ENCODE results near the gene TPO.
"Not testable (repeated sequence)": the region's sequence is repeated elsewhere in the genome, so short reads cannot be mapped to it uniquely, and the experiment has no call there.

TPO gene

DNA sequence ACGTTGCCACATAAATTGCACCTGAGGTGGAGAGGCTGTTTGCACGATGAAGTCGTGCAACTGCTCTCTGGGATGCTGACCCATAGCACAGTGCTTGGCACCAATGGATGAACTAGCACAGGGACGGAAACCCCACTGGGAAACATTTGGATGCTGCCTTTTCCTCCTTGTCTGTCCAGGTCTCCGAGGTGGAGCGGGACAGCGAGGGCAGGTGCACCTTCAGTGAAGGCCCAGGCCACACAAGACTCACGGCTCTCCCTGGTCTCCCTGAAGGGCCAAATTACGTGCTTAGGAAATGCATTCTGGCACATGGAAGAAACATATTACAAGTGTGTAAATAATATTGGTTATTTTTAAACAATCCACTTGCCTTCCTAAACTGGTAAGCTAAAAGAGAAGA lies 70.3 kb downstream of the TPO start:
- DNase-seq (ENCODE audit: low spot score) = no peak

DNA sequence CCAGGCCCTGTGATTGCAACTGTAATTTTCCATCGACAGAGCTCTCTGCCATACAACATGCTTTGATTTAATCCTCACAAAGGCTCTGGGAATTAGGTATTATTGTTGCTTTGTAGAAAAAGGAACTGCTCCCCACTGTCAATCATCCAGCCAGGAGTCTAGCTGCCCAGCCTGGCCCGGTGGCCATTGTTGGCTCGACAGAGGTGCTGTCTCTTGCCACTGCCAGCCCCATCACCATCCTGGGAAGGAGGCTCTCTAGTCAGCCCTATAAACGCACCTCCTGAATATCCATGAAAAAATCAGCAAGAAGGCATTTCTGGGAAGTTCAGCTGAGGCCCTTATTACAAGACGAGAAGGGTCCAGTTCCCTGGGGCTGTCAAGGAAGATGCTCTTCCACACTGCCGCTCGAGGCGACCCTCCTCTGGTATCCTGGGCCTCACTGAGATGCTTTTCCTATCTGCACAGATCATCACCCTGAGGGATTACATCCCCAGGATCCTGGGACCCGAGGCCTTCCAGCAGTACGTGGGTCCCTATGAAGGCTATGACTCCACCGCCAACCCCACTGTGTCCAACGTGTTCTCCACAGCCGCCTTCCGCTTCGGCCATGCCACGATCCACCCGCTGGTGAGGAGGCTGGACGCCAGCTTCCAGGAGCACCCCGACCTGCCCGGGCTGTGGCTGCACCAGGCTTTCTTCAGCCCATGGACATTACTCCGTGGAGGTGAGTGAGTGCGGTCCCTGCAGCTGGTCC lies 71.0 kb downstream of the TPO start:
- no peak for DNase-seq (ENCODE audit: low spot score)

DNA sequence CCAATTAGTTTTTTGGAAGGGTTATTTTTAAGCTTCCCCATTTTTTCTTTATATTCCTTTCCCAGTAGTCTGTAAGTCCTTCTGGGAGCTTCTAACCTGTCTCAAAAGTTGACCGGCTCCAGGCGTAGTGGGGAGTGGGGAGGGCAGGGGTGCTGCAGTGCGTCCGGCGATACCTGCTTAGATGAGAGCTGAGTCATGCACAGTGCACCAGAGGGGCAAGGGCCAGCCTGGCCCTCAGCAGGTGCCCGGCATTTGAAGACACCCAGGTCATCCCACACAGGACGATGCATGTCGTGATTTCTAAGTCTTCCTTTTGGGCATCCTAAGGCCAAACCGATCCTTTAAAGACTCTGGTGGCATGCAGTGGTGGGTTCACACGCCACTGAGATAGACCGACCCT lies 73.4 kb downstream of the TPO start:
- no peak for DNase-seq (ENCODE audit: low spot score)

DNA sequence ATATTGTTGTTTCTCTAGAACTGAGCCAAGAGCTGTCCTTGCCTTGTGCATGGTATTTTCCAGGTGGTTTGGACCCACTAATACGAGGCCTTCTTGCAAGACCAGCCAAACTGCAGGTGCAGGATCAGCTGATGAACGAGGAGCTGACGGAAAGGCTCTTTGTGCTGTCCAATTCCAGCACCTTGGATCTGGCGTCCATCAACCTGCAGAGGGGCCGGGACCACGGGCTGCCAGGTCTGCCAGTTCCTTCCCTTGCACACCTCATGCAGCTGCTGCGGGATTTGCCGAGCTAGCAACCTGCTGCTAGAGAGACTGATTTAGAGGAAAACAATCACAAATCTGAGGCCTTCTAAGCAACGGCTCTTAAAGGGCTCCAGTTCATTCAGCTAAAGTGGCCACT lies 74.5 kb downstream of the TPO start:
- no peak for DNase-seq (ENCODE audit: low spot score)

DNA sequence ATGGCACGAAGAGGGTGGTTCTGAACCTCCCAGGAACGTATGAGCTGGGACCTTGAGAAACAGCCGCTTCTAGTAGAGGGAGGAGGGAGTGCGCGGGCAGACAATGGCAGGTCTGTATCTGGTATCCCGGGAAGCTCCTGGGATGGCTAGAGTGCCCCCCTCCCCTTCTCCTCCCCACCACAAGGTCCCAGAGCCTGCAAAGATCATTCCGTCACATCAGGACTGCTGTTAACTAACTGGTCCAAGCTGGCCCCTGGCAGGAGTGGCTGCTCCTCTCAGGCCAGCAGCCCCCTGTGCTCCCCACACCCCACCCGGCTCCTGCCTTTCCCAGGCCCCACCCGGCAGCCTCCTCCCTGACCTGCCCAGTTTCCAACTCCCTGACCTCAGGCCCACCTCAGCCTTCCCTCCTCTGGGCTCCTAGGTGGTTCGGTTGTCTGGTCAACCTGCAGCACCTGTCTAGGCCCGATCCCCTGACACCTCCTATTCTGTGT lies 75.0 kb downstream of the TPO start:
- no peak for DNase-seq (ENCODE audit: low spot score)

DNA sequence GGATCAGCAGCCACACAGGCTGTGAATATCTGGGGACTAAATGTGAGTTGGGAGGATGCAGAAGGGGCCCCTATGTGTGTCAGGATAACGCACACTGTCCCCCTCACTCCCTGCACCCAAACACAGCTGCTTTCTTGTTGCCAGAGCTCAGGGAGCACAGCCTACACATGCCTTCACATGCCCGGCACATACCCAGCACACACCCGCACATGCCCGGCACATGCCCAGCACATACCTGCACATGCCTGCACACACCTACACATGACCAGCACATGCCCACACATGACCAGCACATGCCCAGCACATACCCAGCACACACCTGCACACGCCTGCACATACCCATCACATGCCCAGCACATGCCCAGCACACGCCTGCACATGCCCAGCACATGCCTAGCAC lies 75.6 kb downstream of the TPO start:
- DNase-seq (ENCODE audit: low spot score) = no peak

DNA sequence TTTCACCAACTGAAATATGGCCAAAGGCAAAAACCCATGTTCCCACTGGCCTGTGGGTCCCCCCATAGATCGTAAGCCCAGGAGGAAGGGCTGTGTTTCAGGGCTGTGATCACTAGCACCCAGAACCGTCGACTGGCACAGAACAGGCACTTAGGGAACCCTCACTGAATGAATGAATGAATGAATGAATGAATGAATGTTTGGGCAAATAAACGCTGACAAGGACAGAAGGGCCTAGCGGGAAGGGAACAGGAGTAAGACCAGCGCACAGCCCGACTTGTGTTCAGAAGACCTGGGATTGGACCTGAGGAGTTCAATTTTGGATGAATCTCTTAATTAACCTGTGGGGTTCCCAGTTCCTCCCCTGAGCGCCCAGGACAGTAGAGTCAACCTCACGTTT lies 76.2 kb downstream of the TPO start:
- no peak for DNase-seq (ENCODE audit: low spot score)

DNA sequence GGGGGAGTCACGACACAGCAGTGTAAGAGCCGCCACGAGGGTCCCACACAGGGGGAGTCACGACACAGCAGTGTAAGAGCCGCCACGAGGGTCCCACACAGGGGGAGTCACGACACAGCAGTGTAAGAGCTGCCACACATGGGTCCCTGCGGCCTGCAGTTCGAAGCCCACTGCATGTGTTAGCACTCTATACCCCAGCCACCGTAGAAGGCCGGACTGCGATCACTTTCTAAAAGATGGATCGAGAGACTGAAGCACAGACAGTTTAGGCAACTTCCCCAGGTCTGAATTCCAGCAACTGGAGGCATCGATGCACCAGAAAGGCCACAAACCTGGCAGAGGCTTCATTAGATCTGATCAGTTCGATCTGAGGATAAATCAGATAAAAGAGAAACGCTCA lies 77.1 kb downstream of the TPO start:
- not testable (repeated sequence) for DNase-seq (ENCODE audit: low spot score)

DNA sequence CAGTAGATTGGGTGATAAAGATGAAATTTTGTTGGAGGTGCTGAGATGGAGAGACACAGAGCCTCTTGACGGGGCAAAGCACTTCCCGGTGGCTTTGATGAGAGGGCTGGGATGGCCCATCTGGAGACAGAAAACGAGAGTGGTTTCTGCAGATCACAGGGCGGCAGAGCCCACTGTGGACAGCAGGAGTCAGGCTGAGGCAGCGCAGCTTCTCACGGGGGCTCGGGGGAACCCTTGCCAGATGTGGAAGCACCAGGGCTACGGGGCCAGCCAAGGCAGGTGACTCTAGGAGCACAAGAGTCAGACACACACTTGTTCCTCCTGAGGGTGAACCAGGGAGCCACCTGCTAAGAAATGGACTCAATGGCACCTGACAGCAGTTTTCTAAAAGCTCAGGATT lies 78.5 kb downstream of the TPO start:
- DNase-seq (ENCODE audit: low spot score) = no peak

DNA sequence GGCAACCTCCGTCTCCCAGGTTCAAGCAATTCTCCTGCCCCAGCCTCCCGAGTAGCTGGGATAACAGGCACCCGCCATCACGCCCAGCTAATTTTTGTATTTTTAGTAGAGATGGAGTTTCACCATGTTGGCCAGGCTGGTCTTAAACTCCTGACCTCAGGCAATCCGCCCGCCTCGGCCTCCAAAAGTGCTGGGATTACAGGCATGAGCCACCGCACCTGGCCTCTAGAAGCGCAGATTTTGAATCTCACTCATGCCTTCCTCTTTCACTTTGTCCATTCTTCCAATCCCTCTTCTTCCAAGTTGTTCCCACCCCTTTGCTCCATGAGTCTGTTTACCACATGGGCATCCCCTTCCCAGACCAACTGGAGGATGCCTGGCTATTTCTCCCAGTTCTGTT lies 79.0 kb downstream of the TPO start:
- not testable (repeated sequence) for DNase-seq (ENCODE audit: low spot score)

DNA sequence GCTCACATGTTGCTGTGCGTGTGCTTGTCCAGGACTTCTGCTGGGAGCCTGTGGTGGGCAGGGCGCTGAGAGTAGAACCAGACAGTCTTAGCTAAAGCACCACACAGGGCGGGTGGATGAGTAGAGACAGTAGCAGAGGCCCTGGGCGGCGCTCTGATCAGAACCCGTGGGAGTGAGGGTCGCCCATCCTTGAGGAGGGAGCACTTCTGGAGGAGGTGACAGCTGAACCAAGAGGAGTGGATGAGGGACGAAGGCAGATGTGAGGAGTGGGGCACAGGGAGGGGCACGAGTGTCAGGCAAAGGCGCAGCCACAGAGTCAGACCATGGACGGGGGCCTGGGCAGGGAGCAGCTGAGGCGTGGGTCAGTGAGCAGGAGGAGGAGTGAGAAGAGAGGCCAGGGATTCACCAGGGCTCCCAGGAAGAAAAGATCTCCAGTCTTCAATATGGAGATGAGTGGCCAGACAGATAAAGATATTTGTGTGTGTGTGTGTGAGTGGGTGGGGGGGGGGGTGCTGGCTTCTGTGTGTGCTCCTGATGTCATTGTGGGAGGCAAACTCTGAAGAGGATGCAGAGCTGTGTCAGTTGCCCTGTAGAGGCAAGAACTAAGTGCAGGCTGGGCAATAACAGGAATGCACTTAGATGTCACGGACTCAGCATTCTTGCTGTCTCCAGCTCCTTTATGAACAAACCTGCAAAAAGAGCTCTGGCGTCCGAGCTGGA lies 79.6 kb downstream of the TPO start:
- DNase-seq (ENCODE audit: low spot score) = no peak

DNA sequence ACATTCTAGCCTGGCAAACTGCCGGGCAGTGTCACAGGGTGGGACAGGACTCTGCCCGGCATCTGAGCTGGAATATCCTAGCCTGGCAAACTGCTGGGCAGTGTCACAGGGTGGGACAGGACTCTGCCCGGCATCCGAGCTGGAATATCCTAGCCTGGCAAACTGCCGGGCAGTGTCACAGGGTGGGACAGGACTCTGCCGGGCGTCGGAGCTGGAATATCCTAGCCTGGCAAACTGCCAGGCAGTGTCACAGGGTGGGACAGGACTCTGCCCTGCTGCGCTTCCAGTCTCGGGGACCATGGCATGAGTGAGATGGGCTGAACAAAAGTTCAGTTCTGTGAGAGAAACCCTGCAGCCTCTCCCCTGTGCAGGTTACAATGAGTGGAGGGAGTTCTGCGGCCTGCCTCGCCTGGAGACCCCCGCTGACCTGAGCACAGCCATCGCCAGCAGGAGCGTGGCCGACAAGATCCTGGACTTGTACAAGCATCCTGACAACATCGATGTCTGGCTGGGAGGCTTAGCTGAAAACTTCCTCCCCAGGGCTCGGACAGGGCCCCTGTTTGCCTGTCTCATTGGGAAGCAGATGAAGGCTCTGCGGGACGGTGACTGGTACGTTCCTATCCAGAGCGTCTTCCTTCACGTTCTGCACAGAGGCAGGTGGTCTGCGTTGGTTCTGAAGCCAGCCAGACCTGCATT lies 80.3 kb downstream of the TPO start:
- DNase-seq (ENCODE audit: low spot score) = no peak

DNA sequence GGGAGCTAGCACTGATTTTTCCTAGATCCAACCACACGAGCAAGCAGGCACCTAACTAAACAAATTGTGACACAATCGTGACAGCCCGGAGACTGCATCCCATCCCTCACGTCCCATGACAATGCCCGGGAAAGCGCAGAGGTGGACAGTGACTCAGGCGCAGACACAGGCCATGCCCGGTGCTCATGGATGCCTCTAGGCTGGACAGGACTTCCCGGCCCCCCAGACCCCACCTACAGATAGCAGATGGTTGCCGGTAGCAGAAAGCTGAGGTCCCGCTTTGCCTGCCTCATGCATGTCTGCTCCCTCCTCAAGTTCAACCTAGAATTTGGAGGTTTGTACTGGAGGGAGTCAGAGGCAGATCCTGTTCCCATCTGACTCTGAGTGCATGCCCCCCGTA lies 81.0 kb downstream of the TPO start:
- no peak for DNase-seq (ENCODE audit: low spot score)

DNA sequence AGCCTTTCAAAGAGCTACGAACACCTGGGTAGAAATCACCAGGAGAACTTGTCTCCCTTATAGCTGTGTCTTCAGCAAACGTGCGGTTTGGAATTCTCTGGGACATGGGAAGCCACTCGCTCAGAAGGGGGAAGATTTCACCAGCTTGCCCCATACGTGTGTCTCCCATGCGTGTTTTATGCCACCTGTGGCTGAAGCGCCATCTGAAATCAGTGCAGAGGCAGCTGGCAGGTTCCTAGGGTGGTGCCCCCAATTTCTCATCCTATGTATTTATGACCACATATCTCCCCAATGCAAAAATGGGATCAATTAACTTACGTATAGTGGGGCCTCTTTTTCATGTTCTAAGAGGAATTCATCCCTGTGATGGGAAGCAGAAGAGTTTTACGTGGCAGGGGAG lies 81.6 kb downstream of the TPO start:
- DNase-seq (ENCODE audit: low spot score) = no peak

DNA sequence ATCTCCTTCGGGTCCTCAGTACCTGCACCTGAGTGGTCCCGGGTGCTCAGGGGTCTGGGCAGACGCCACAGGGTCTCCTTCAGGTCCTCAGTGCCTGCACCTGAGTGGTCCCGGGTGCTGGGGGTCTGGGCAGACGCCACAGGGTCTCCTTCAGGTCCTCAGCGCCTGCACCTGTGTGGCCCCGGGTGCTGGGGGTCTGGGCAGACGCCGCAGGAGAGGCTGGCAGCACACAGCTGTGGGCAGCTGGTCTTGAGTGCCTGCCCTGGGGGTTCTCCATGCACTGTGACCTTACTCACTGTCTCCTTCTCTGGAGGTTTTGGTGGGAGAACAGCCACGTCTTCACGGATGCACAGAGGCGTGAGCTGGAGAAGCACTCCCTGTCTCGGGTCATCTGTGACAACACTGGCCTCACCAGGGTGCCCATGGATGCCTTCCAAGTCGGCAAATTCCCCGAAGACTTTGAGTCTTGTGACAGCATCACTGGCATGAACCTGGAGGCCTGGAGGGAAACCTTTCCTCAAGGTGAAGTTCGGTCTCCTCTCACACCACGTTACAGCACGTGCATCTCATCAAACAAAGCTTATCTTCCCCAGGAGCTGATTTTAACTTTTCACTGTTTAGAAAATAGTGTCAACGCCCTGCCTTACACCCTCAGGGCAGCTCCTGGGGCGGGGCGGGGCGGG lies 82.6 kb downstream of the TPO start:
- DNase-seq (ENCODE audit: low spot score) = no peak

DNA sequence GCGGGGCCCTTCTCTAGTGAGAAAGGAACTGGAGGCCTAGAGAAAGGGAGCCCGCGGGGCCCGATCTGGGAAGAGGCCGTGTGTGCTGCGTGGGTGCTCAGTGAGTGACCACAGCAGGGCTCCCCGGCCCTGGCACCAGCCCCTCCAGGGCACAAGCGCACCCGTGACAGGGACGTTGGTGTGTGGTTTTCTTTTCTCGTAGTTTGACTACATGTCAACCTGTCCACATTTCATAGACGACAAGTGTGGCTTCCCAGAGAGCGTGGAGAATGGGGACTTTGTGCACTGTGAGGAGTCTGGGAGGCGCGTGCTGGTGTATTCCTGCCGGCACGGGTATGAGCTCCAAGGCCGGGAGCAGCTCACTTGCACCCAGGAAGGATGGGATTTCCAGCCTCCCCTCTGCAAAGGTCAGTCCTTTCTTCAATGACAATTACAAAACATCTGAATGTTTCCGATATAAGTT lies 83.1 kb downstream of the TPO start:
- no peak for DNase-seq (ENCODE audit: low spot score)

DNA sequence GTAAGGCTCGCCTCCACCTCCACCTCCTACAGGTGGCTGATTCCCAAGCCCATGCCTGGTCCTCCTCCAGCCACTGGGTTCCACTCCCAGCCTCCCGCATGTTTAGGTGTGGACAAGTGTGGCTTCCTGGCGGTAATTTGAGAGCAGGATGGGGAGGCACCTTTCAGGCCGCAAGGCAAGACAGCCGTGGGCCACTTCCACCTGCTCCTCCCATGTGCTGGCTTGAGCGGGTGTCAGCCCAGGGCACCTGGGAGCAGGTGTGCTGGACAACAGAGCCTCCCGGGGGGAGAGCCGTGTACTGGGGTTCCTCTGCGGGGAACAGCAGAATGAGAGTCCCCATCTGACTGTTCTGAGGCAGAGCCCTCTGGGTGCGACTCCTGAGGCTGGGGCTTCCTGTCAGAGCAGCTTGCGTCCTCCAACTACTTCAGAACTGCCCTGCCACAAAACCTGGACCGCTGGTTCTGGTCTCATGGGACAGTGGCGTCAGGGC lies 83.9 kb downstream of the TPO start:
- DNase-seq (ENCODE audit: low spot score) = no peak

DNA sequence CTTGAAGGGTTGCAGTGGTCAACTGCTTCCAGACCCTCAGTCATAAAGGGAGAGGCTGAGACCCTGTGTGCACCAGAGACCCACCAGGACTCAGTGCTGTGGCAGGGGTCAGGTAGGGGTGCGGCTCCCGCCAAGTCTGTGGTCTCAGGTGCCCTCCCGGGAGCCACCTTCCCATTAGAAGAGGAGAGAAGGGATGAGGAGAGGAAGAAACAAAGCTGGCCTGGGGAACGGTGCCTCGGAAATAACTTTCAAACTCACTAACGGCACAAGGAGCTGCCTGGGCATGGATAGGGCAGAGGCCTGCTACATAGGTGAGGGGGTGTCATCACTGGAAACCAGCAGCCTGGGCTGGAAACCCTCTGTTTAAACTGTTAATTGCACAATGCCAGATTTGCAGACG lies 84.9 kb downstream of the TPO start:
- DNase-seq (ENCODE audit: low spot score) = no peak

DNA sequence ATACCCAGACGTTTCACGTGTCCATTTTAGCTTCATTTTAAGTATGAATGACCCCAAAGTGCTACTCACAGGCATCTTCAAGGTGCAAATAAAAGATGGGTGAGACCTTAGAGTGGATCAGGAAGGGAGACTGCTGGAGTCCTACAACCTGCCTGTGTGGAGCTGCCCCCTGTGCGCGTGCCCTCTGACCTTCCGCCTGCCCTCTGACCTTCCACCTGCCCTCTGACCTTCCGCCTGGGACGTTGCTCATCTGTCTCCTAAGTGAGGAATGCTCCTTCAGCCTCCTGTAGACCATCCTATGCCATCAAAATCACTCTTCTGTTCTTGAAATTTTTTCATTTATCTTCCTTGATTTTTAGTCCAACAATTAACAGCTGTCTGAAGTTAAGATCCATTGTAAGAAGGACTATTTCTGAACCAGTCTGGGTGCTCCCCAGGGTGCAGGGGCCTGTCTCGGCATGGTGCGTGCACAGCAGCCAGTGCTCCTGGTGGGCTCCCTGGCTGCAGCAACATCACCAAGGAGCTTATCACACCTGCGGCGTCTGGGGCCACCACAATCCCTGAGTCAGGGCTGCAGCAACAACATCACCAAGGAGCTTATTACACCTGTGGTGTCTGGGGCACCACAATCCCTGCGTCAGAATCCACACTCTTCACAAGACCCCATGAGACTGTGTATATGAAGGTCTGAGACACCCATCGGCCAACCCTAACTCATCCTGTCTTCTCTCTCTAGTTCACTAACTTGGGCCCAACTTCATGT lies 86.0 kb downstream of the TPO start:
- no peak for DNase-seq (ENCODE audit: low spot score)

DNA sequence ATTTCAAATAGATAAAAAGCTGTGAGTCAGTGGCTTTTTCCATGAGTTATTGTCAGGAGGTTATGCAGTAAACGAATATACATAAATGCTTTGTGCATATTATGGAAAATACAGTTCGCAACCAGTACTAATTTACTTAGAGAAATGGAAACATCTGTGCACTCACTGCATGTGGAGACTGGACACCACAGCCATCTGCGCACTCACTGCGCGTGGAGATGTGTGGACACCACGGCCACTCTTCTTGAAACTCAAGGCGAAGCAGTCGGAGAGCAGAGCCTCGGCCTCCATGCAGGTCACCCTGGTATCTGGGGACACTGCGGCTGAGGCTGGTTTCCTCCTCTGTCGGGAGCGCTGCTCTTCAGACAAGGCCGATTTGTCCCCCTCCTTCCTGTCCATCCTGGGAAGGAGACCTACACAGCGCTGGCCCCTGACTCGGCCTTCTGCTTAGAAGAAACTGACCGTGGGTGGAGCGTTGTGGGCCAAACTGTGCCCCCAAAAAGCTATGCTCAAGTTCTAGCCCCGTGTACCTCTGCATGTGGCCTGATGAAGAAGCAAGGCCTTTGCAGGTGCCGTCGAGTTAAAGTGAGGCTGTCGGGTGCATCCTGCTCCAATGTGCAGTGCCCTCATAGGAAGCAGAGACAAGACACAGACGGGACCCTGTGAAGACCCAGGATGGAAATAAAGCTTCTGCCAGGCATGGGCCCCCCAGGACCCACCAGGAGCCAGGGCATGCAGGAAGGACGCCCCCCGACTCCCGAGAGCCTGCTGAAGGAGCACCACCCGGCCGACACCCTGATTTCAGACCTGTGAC lies 88.0 kb downstream of the TPO start:
- DNase-seq (ENCODE audit: low spot score) = no peak

All from SK-N-DZ (cell line).